DMS153 (cell line): ENCODE results near the gene PLIN1.

Source experiments
- DNase-seq: peaks from one replicate; lab custom pipeline; 2025; lab: John Stamatoyannopoulos, UW

Gene PLIN1

DNA sequence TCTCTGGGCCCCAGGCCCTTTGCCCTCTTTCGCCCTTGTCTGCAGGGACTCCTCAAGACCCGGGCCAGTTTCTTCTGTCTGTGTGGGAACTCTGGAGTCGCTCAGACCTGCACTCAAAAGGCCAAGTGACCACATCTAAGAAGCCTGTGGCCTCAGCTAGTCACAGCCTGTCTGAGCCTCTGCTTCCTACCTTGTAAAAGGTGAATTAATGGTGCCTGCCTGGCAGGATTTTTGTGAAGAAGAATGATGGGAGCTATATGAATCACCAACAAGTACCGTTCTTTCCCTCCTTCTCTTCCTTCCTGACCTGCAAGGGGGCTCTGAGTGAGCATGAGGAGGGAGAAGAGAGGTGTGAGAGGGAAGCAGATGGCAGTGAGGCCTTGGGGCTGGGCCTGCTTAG lies 7.5 kb downstream of the PLIN1 start:
- no peak for DNase-seq

DNA sequence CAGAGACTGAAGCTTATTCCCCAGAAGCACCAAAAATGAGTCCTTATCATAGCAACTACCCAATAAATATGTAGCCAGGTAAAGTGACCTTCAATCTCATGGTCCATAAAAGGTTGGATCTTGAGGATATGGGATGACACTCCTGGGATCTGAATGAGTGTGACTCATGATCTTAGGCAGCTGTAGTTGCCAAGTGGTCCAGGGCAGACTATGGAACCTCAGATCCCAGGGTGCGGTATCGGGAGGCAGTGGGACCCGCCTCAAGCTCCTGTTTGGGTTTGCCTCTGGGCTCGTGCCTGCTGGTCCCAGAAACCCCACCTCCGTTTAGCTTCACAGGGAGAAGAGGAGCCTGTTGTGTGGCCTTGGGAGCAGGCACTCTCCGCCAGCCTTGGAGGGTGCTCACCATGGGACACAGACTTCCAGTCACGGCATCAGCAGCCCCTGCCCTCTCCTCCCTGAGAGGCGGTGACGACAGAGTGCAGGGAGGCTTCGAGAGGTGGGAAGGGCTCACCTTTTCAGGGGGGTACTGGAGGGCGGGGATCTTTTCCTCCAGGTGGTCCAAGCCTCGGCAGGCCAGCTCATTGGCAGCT lies 8.1 kb downstream of the PLIN1 start:
- no peak for DNase-seq

DNA sequence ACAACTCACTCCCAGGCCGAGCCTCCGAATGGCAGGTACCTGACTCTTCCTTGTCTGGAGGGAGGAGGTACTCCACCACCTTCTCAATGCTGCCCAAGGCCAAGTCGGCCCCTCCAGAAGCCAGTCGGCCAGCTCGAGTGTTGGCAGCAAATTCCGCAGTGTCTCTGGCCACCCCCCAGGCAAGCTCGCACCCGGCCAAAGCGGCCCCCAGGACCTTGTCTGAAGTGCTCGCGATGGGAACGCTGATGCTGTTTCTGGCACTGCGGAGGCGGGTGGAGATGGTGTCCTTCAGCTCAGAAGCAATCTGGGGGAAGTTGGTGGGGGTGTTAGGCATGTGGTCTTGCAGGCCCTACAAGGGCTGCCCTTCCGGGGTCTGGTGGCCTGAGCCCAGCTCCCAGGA lies 9.2 kb downstream of the PLIN1 start:
- no peak for DNase-seq

DNA sequence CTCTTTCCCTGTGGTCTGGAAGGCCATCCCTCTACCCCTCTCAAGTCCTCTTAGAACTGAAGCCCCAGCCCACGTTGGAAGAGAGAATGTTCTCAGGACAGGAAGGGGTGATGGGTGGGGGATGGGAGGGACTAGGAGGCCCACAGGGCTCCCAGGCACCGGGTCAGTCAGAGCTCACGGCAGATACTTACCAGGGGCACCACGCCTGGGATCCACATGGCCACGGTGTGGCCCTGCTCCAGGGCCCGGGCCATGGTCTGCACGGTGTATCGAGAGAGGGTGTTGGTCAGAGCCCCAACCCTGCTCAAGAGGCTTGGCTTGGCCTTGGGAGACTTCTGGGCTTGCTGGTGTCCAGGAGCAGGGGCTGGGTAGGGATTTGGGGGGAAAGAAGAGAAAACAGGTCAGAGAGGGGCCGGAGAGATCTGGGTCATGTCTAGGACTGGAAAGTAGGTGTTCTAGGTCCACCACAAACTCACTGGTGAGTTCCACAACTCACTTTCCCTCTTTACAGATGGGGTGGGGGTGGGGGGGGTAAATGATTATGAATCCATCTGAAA lies 9.8 kb downstream of the PLIN1 start:
- DNase-seq: no peak

DNA sequence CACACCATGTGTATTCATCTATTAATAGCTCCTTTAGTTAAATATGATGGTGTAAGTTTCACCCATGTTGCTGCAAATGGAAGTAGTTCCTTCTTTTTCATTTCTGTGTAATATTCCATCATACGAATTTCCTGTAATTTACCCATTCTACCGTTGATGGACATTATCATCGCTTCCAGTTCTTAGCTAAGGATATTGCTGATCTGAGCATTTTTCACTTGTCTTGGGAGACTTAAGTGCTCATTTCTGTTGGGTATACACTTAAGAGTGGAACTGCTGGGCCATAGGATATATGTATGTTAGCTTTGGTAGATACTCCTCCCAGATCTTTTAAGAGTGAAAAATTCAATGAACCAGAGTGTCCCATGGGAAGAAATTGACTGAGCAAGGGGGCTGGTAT lies 11.0 kb downstream of the PLIN1 start:
- no peak for DNase-seq

DNA sequence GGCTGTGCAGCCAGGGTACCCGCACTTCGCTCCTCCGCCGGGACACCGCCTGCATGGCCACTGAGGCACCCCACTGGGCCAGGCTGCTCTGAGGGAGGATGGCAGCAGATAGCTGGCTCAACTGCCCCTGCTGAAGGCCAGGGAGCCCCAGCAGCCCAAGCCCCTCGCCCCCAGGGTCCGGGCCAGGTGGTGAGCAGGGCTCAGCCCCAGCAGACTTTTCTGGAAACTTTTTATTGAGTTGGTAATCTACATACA lies 11.5 kb downstream of the PLIN1 start:
- no peak for DNase-seq

DNA sequence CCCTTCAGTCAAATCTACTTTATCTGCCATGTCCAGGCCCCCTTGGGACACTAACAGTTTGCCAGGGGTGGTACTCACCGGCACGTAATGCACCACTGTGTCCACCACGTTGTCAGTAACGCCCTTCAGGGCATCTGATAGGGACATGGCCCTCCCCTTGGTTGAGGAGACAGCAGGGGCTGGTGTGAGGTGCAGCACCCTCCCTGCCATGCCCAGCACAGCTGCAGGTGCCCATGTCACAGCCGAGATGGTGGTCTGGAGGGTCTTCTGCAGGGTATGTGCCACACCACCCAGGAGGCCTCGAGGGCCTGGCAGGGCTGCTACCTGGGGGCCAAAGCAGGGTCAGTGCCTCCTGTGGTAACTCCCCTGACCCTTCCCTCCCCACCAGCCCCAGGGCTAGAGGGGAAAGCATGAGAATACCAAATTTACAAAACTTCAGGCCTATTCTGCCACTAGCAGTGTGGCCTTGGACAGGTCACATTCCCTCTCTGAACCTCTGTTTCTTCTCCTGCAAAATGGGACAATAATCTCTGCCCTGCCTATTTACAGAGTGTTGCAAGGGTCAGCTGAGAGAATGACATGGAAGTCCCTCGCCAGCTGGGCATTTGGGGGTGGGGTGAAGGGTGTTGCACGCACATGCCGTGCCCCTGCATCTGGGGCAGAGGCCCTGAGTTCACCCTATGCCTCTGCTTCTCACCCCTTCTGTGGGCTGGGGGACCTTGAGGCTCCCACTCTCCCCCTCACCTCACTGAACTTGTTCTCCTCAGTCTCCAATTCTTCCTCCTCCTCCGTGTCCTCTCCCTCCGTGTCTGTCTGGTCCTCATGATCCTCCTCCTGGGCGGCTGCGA lies 12.1 kb downstream of the PLIN1 start:
- DNase-seq: no peak

DNA sequence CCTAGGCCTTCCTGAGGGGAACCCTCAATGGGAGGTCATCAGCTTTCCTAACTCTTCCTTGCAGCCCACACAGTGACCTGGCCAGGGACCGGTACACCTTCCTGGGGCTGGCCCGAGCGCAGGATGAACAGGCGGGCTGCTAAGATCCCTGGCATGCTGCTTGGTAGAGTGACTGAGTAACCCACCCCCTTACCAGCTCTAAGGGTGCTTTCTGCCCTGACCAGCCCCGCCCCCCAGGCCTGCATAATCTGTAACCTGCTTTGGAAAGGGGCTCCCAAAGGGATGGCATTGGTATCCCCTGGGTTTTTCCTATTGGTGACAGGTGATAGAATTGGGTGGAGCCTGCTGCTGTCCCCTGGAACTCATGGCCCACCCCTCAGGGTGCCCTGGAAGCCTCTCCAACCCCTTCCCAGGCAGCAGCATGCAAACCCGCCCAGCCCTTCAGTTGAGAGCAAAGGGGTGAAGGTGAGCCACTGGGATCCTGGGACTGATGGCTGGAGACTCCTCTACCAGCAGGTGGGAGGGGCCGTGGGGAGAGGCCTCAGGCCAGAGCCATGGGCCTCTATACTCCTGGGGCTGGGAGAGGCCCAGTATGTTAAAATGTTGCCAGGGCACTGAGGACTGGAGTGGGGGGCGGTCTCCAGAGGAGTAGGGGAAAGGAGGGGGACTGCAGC lies 12.8 kb downstream of the PLIN1 start:
- no peak for DNase-seq

DNA sequence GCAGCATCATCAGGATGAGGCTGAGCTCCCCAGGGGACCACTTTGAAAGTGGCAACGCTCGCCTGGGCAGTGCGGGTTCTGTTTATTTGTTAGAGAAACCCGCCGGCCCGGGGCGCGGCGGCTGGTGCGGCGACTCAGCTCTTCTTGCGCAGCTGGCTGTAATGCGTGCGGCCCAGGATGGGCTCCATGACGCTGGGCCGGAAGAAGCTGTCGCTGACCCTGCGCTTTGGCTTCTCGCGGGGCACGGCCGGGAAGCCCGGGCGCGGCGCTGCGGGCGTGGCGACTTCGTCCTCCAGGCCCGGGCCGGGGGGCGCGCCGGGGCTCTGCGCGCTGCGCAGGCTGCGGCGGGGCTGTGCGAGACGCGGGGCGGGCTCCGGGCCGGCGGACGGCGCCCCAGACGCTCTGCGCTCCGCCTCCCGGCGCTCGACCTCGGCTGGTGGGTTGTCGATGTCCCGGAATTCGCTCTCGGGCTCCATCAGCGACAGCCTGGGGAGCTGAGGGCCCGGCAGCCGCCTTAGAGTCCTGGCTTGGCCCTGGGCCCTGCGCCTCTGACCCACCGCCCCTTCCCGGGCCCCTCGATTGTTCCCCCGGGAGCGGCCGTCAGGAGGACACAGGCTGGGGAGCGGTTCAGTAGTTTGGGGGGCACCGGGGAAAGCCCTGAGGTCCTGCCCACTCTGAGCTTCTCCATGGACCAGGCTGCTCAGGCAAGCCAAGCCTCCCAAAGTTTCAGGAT lies 13.6 kb downstream of the PLIN1 start:
- no peak for DNase-seq

DNA sequence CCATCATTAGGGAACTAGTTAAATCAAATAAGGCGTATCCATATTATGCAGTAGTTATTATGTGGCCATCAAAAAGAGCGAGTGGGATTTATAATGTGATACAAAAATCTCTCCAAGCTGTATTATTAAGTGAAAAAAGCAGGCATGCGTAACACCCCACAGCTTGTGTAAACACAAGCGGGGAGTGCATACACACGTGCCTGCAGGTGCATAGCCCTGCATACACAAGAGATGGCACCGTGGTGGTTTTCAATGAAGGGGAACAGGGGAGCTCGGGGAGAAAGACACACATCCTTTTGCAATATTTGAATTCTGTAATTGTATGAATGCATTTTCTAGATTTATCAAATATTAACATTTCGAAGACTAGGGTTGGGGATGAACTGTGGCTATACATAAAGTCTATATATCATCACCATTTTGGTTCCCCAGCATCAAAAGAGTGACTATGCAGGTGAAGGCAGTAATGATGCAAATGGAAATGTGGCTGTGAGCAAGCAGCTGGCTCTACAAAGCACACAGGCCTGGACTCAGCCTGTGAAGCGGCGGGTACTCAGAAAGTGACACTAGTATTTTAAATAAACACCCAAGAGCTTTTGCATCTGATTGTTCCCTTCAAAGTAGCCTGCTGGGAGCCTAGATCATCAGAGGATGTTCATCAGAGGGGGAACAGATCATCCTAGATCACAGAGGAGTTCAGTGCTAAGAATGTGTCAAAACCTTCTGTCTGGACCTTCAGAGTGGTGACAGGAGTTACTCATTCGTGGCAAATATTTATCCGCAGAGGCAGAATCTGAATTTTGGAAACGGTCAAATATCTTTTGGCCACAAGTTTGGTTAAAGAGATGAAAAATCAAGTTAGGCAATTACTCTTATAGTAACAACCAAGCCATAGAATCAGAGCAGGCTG lies 14.5 kb downstream of the PLIN1 start:
- no peak for DNase-seq

DNA sequence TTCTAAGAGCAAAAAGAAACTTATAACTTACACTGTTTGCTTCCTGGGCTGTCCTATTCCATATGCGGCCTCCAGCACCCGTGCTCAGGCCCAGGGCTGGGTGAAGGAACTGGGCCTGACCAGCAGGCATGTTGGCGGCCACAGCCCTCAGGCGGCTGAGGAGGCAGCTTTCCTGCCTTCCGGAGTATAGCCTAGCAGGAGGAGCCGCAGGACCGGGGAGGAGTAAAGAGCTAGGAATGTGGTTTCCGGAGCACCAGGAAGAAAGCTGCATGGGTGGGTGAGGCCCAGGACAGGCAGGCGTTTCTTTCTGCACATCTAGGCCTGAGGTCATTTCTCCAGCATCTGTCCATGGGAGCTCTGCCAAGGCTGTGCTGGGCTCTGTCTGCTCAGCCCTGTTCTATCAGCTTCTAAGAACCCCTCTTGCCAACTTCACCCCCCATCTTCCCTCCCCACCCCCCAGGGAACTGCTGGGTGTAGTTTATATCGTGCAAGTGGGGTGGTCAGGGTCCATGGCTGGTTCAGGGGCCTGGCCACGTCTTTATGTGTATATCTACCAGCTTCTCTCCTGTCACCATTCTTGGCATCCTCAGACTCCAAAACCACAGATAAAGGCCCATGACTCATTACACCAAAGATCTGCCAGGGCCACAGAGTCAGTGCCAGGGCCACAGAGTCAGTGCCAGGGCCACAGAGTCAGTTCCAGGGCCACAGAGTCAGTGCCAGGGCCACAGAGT lies 16.1 kb downstream of the PLIN1 start:
- DNase-seq: no peak

DNA sequence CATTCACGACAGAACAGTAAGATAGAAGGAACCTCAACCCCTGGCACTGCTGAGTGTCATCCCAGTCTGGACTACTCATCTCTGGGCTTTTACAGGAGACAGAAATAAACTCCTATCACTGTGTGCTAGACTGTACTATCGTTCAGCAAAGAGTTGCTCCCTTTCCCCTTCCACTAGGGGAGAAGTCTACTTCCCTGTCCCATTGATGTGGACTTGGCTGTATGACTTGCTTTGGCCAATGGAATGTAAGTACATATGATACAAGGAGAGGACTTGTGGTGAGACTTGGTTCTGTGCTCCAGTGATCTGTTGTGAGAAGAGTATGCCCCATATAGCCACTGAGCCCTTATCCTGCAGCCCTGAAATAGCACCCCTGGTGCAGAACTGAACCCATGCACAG lies 18.6 kb downstream of the PLIN1 start:
- no peak for DNase-seq

DNA sequence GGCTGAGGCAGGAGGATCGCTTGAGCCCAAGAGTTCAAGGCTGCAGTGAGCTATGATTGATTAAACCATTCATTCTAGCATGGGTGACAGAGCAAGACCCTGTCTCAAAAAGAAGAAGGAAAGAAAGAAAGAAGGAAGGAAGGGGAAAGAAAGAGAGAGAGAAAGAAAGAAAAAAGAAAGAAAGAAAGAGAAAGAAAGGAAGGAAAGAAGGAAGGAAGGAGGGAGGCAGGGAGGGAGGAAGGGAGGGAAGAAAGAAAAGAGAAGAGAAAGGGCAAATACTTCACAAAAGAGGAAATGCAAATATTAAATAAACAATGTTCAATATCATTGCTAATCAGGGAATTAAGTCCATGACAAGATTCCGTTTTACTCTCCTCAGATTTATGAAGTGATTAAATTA lies 19.9 kb downstream of the PLIN1 start:
- no peak for DNase-seq

DNA sequence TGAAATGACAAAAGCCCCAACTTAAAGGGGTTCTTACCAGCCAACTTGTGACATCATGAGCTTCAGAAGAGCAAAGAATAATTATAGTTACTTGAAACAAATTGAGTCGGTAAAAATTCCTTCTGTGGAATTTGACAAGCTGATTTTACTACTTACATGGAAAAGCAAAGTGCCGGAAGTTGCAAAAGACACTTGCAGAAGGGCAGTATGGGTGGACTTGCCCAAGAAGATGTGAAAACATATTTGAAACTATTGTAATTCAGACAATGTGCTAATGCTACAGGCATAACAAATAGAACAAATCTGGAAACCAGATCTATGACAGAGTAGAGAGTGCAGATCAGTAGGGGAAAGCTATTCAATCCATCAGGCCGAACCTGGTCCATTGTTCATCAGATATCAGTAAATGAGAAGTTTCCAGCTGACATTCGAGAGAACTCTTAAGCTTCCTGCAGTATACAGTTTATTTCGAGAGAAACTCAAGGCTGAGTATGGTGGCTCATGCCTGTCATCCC lies 21.4 kb downstream of the PLIN1 start:
- DNase-seq: no peak

DNA sequence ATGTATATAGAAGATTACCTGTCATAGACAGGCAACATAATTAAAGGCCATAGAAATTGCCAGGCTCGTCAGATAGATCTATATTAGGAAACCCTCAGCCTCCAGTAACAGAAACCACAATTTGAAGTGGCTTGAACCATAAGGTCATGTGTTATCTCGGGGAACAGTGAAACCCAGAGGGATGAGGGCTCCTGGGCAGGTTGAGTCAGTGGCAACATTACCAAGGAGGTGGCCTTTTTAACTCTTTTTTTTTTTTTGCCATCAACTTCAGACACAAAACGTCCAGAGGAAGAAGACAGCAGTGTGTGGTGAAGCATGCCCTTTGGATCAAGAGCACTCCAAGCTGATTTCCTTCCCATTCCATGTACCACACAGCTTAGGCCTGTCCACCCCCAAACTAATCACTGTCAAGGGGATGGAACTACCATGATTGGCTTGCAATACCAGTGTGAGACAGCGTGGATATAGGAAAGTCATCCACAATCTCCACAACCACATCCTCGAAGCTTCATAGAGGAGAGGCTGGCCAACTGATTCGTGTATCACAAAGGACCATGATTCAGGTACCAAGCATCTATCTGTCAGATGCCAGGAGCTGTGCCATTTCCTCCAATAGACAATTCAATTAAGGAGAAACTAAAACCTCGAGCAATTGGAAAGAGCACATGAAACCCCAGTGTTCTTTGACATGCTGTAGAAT lies 22.9 kb downstream of the PLIN1 start:
- DNase-seq: no peak

DNA sequence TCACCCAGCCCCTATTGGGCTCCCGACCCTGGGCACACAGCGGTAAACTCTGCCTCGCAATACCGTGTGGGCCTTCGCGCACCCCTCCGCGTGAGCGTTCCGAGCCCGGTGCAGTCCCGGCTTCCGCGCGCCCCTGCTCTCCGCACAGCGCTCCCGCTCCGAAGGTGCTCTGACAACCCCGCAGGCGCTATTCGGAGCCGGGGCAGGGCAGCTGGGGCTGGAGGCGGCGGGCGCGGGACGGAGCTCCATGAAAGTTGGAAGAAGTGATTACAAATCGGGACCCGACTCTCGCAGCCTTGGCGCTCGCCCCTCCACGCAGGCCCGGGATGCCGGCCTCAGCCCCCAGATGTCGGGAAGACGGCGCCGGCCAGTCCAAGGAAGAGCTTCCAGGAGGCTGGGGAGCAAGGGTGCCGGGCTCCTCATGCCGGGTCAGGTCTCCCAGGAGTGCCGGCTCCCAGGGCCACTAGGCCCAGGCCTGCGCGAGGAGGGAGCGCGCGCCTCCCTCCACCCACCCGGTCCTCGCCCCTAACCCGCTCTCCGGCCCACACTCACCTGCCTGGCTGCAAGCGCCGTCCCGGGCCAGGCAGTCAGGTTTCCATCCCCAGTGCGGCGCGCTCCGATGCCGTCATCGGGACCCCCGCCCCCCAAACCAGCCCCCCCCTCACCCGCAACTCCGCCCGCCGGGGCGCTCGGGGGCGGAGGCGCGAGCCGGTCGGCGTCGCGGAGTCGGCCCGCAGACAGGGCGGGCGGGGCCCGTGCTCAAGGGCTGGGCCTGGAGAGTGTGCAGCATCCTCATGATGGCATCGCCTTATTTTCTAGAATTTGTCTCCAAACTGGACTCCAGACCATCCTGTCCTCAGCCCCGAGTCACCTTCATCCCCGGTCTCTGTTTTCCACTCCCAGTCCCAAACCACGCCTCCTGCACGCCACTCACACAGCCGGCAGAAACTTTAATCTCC lies 24.0 kb downstream of the PLIN1 start, which contains the start of gene KIF7:
TSS of gene KIF7 (minus strand) at position 621 of the 959 bp plus-strand sequence. CDS start 2,537 bp downstream, outside the sequence.
- DNase-seq: no peak

DNA sequence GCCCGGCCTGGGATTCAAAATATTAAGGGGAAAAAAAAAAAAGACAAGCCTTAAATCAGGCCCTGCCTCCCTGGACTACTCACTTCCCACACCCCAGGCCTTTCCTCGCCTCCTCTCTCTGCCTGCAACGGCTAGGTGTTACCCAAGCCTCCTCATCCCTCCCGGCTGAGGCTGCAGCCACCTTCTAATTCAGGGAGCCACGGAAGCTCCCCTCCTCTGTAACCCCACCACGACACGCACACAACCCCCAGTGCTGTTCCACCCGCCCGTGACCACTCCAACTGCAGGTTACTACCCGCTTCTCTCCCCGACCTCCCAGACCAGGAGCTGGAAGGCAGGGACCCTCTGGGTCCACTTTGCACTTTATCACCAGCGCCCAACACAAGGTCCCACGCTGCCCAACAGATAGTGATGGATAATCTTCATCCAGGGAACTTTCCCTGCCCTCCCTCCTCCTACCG lies 24.8 kb downstream of the PLIN1 start:
- no peak for DNase-seq

DNA sequence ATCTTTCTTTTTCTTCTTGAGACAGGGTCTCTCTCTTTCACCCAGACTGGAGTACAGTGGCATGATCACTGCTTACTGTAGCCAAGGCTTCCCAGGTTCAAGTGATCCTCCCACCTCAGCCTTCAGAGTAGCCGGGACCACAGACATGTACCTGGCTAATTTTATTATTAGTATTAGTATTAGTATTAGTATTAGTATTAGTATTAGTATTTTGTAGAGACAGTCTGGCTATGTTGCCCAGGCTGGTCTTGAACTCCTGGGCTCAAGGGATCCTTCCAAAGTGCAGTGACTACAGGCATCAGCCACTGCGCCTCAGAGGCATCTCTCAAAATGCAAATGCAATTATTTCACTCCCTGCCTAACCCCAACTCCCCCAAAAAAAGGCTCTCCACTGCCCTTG lies 25.6 kb downstream of the PLIN1 start:
- no peak for DNase-seq

DNA sequence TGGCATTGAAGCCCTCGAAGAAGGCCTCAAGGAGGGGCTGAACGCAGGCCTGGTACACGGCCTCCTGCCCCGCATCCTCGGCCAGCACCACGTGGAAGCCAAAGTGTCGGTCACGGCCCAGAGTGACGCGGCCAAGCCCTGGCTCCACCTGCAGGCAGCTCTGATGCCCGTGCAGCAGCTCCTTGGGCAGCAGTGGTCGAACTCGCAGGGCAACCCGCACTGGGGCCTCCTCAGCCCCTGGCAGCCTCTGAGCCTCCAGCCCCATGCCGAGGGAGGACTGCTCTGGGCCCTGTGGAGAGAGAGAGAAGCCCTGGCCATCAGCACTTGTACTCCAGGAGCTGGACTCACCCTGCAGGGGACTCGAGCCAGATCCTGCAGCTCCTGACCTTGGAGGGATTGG lies 26.5 kb downstream of the PLIN1 start:
- no peak for DNase-seq
